ENCODE results near the gene MYO3B. TPM values are rescaled to one million over a fixed set of nuclear protein-coding genes. Genes with fewer than 3 reads are reported as not detected.

MYO3B gene
- polyA plus RNA-seq, 2 of the 4 experiments (the other 2 are of a cell fraction) = 0.01 TPM; not detected in 1

DNA sequence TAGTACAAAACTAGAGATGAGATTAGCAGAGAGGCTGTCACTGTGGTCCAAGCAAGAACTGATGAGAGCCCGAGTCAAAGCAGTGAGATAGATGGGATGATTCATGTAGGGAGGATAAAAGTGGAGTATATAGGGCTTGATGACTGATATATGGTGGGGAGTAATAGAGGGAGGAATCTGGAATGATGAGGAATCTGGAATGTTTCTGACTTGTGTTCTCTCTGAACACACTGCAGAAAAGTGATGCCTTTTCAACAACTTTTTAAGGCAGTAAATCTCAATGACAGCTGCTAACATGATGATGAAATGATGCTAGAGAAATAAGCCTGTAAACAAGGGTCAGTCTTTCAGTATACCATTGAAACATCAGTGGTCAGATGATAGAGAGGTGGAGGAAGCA is 393.7 kb downstream of the MYO3B start:
- TF ChIP-seq HOXB5 (CRISPR knock-in tag; IDR thresholded peaks at IDR 0.05) = no peak
- TF ChIP-seq, protein P1, sequence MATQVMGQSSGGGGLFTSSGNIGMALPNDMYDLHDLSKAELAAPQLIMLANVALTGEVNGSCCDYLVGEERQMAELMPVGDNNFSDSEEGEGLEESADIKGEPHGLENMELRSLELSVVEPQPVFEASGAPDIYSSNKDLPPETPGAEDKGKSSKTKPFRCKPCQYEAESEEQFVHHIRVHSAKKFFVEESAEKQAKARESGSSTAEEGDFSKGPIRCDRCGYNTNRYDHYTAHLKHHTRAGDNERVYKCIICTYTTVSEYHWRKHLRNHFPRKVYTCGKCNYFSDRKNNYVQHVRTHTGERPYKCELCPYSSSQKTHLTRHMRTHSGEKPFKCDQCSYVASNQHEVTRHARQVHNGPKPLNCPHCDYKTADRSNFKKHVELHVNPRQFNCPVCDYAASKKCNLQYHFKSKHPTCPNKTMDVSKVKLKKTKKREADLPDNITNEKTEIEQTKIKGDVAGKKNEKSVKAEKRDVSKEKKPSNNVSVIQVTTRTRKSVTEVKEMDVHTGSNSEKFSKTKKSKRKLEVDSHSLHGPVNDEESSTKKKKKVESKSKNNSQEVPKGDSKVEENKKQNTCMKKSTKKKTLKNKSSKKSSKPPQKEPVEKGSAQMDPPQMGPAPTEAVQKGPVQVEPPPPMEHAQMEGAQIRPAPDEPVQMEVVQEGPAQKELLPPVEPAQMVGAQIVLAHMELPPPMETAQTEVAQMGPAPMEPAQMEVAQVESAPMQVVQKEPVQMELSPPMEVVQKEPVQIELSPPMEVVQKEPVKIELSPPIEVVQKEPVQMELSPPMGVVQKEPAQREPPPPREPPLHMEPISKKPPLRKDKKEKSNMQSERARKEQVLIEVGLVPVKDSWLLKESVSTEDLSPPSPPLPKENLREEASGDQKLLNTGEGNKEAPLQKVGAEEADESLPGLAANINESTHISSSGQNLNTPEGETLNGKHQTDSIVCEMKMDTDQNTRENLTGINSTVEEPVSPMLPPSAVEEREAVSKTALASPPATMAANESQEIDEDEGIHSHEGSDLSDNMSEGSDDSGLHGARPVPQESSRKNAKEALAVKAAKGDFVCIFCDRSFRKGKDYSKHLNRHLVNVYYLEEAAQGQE (IDR thresholded peaks at IDR 0.05) = no peak
- TF ChIP-seq MAZ (IDR thresholded peaks at IDR 0.05; ENCODE audit: borderline replicate concordance, low read depth, low read length) = no peak
- TF ChIP-seq EP300 (IDR thresholded peaks at IDR 0.05) = no peak
- TF ChIP-seq SREBF2 (IDR thresholded peaks at IDR 0.05) = no peak
- TF ChIP-seq ESRRA (IDR thresholded peaks at IDR 0.05; ENCODE audit: borderline replicate concordance, low read length) = no peak
- no peak for TF ChIP-seq SMC3 (IDR thresholded peaks at IDR 0.05)
- no peak for TF ChIP-seq ZC3H11A (IDR thresholded peaks at IDR 0.05)
- no peak for TF ChIP-seq POLR2A (IDR thresholded peaks at IDR 0.05; ENCODE audit: low read length)
- WGBS (ENCODE audit: missing lambda C conversion rate) = 71% methylated on average over 1 of the region's 1 CpG
- Histone ChIP-seq H3K4me1 (no peaks in the 10 kb centered on the region), H3K27ac (no peak overlapping the region), H3K4me3 (no peak overlapping the region), H3K9me3 (no peaks in the 10 kb centered on the region), H3K4me2 (no peak overlapping the region)
- ATAC-seq = no peak
- ChIA-PET POLR2A (no interaction called here), CTCF (interaction anchor here (0.6 to 1.3 kb wide), 3 partner anchors 15 to 244 kb away, joined by 3 read pairs; no protein-coding TSS in a partner anchor)
- no peak for DNase-seq (ENCODE audit: low read depth in 1 of 2, low spot score in 1 of 2)
- no peak for FAIRE-seq

DNA sequence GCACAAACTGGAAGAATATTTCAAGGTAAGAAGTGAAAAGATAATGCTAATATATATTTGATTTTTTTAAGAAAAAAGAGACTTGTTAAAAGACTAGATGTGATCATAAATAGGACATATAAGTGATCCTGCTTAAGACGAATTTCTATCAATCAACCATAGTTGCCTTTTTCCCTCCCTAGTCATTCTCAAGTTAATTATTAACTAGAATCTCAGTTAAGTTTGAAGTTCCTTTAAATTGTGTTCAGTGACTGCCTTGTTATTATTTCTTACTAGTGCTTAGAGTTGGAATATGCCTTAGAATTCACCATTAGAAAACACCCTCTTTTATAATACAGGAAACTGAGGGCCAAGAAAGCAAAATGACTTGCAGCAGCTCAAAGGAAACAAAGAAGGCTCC is 395.7 kb downstream of the MYO3B start:
- ChIA-PET CTCF (no interaction called here), POLR2A (no interaction called here)
- ATAC-seq = no peak
- TF ChIP-seq JUN (IDR thresholded peaks at IDR 0.05) (no peak), JUNB (IDR thresholded peaks at IDR 0.05) (no peak), ZNF302 (CRISPR knock-in tag; IDR thresholded peaks at IDR 0.05) (no peak), SMC3 (IDR thresholded peaks at IDR 0.05) (no peak), HOXB13 (CRISPR knock-in tag; IDR thresholded peaks at IDR 0.05; ENCODE audit: low read depth) (no peak), RAD21 (conservative IDR thresholded peaks at IDR 0.05 in 1 of 2, IDR thresholded peaks at IDR 0.05 in 1 of 2) (no peak), ZFP36 (IDR thresholded peaks at IDR 0.05; ENCODE audit: borderline replicate concordance, partially characterized antibody) (no peak), ZC3H11A (IDR thresholded peaks at IDR 0.05) (no peak), CBX2 (IDR thresholded peaks at IDR 0.05; ENCODE audit: borderline replicate concordance, low read depth) (no peak), HOXB5 (CRISPR knock-in tag; IDR thresholded peaks at IDR 0.05) (no peak), CHD2 (IDR thresholded peaks at IDR 0.05; ENCODE audit: low read length, partially characterized antibody) (no peak)
- TF ChIP-seq, protein P2, sequence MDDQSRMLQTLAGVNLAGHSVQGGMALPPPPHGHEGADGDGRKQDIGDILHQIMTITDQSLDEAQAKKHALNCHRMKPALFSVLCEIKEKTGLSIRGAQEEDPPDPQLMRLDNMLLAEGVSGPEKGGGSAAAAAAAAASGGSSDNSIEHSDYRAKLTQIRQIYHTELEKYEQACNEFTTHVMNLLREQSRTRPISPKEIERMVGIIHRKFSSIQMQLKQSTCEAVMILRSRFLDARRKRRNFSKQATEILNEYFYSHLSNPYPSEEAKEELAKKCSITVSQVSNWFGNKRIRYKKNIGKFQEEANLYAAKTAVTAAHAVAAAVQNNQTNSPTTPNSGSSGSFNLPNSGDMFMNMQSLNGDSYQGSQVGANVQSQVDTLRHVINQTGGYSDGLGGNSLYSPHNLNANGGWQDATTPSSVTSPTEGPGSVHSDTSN (IDR thresholded peaks at IDR 0.05) = no peak
- TF ChIP-seq, protein P3, sequence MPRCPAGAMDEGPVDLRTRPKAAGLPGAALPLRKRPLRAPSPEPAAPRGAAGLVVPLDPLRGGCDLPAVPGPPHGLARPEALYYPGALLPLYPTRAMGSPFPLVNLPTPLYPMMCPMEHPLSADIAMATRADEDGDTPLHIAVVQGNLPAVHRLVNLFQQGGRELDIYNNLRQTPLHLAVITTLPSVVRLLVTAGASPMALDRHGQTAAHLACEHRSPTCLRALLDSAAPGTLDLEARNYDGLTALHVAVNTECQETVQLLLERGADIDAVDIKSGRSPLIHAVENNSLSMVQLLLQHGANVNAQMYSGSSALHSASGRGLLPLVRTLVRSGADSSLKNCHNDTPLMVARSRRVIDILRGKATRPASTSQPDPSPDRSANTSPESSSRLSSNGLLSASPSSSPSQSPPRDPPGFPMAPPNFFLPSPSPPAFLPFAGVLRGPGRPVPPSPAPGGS (IDR thresholded peaks at IDR 0.05) = no peak
- TF ChIP-seq, protein P4, sequence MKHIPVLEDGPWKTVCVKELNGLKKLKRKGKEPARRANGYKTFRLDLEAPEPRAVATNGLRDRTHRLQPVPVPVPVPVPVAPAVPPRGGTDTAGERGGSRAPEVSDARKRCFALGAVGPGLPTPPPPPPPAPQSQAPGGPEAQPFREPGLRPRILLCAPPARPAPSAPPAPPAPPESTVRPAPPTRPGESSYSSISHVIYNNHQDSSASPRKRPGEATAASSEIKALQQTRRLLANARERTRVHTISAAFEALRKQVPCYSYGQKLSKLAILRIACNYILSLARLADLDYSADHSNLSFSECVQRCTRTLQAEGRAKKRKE (CRISPR knock-in tag; IDR thresholded peaks at IDR 0.05; ENCODE audit: low read depth) = no peak
- TF ChIP-seq, protein P5, sequence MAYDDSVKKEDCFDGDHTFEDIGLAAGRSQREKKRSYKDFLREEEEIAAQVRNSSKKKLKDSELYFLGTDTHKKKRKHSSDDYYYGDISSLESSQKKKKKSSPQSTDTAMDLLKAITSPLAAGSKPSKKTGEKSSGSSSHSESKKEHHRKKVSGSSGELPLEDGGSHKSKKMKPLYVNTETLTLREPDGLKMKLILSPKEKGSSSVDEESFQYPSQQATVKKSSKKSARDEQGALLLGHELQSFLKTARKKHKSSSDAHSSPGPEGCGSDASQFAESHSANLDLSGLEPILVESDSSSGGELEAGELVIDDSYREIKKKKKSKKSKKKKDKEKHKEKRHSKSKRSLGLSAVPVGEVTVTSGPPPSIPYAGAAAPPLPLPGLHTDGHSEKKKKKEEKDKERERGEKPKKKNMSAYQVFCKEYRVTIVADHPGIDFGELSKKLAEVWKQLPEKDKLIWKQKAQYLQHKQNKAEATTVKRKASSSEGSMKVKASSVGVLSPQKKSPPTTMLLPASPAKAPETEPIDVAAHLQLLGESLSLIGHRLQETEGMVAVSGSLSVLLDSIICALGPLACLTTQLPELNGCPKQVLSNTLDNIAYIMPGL (CRISPR knock-in tag; IDR thresholded peaks at IDR 0.05; ENCODE audit: borderline replicate concordance) = no peak
- no peak for DNase-seq (ENCODE audit: low read depth in 1 of 2, low spot score in 1 of 2)
- FAIRE-seq = no peak
- H3K4me3 ChIP-seq = no peak overlapping the region
- no peak overlapping the region for H3K27ac ChIP-seq
- H3K9me3 ChIP-seq = no peaks in the 10 kb centered on the region
- H3K4me1 ChIP-seq = no peaks in the 10 kb centered on the region
- 11% methylated on average over 1 of the region's 1 CpG for WGBS (ENCODE audit: missing lambda C conversion rate)
- H3K4me2 ChIP-seq = no peak overlapping the region
